ENCODE measurements around the gene C16orf92. TPM values are rescaled to one million over a fixed set of nuclear protein-coding genes. Genes with fewer than 3 reads are reported as not detected.

C16orf92 gene
- total and polyA plus RNA-seq, 2 of the 8 experiments (the other 6 are each of a cell fraction or from before 2014, with no cell fraction given): not detected

GRCh38 chr16:30060346-30060745, 37.3 kb downstream of the C16orf92 start:
- no peak overlapping the region for H2AK5ac ChIP-seq (ENCODE audit: low read depth, low read length)
- no peak overlapping the region for H3K4me2 ChIP-seq (ENCODE audit: insufficient read depth in 1 of 2, low read depth in 2 of 2, low read length in 2 of 2)
- H3K4me1 ChIP-seq (replicated peaks in 1 of 4; ENCODE audit: control insufficient read depth in 3 of 4, insufficient read depth in 4 of 4, low read length in 3 of 4): peaks cover 6 to 13% (median 10%) of the 10 kb centered on the region in 4 experiments
- no peak overlapping the region for H2AFZ ChIP-seq (ENCODE audit: low read length)
- no peak overlapping the region for H2BK12ac ChIP-seq (ENCODE audit: low read depth, low read length)
- no peaks in the 10 kb centered on the region for H3K79me2 ChIP-seq (ENCODE audit: control insufficient read depth in 1 of 2, insufficient read depth in 2 of 2, low read length in 2 of 2)
- no peak overlapping the region for H3K23ac ChIP-seq (ENCODE audit: insufficient read length)
- H2BK20ac ChIP-seq (ENCODE audit: low read length): no peak overlapping the region
- no peak overlapping the region for H3K4me3 ChIP-seq (ENCODE audit: extremely low read depth in 1 of 4, insufficient read depth in 2 of 4, low read depth in 3 of 4, low read length in 4 of 4)
- no peak overlapping the region for H3K14ac ChIP-seq (ENCODE audit: insufficient read length)
- 91% methylated on average over 4 of the region's 4 CpGs; no CpG with 5 or more reads in 1 of the 2 experiments for WGBS, 2 experiments (ENCODE audit: extremely low coverage in 1 of 2, insufficient coverage in 1 of 2, insufficient read length in 1 of 2, insufficient replicate concordance in 2 of 2, low coverage in 1 of 2, low lambda C conversion rate in 2 of 2, missing lambda C conversion rate in 1 of 2)
- no peaks in the 10 kb centered on the region for H3K9me3 ChIP-seq (ENCODE audit: insufficient read depth in 2 of 2, low read depth in 1 of 2, low read length in 1 of 2)
- H3K18ac ChIP-seq (ENCODE audit: extremely low read depth, low read length): no peak overlapping the region
- H4K20me1 ChIP-seq (replicated peaks in 1 of 2; ENCODE audit: control insufficient read depth in 1 of 2, insufficient read depth in 2 of 2, low read length in 2 of 2): no peaks in the 10 kb centered on the region
- H3K9ac ChIP-seq (replicated peaks in 1 of 4; ENCODE audit: extremely low read depth in 1 of 4, low read depth in 3 of 4, low read length in 3 of 4): no peak overlapping the region; a peak in 1 of 7 replicates
- H3K27me3 ChIP-seq (replicated peaks in 1 of 4; ENCODE audit: control insufficient read depth in 3 of 4, extremely low read depth in 1 of 4, insufficient read depth in 3 of 4, low read length in 3 of 4): no peaks in the 10 kb centered on the region
- DNase-seq (ENCODE audit: low read depth in 1 of 2, low spot score in 2 of 2): no peak
- H4K8ac ChIP-seq (ENCODE audit: extremely low read depth, insufficient read depth, low read length): no peak overlapping the region
- H3K36me3 ChIP-seq (ENCODE audit: control insufficient read depth in 2 of 4, insufficient read depth in 4 of 4, low read length in 3 of 4): no peaks in the 10 kb centered on the region
- H4K91ac ChIP-seq (replicated peaks; ENCODE audit: insufficient read length, low read length): no peak overlapping the region
- H4K5ac ChIP-seq (ENCODE audit: insufficient read length, low read depth, low read length): no peak overlapping the region
- H3K23me2 ChIP-seq (ENCODE audit: low read depth, low read length): peaks cover 15% of the 10 kb centered on the region
- H2BK120ac ChIP-seq (replicated peaks; ENCODE audit: low read depth, low read length): no peak overlapping the region
- H3K79me1 ChIP-seq (ENCODE audit: low read depth, low read length): no peaks in the 10 kb centered on the region
- ChIA-PET POLR2A (ENCODE audit: partially characterized antibody) (interaction anchor here (1.4 to 2.7 kb wide), 2 partner anchors 29 to 33 kb away, joined by 3 to 6 read pairs; partner anchors contain the start of gene TLCD3B), CTCF (ENCODE audit: partially characterized antibody) (interaction anchor here (4.6 kb wide), 1 partner anchor 28 kb away, joined by 16 read pairs; no protein-coding TSS in a partner anchor)
- no peak overlapping the region for H2BK5ac ChIP-seq (ENCODE audit: low read depth, low read length)
- H2BK15ac ChIP-seq (ENCODE audit: low read length): no peak overlapping the region
- no peak overlapping the region for H3K56ac ChIP-seq (replicated peaks; ENCODE audit: insufficient read length, low read depth, low read length)
- H3K27ac ChIP-seq (ENCODE audit: low read depth, low read length): no peak overlapping the region
- no peak for FAIRE-seq
- H3K4ac ChIP-seq (replicated peaks; ENCODE audit: insufficient read length, low read depth, low read length): no peak overlapping the region
- TF ChIP-seq TEAD4 (IDR thresholded peaks at IDR 0.05; ENCODE audit: low read depth, low read length) (no peak), NANOG (IDR thresholded peaks at IDR 0.05; ENCODE audit: insufficient read depth, low read depth, low read length, poor library complexity, severe bottlenecking) (no peak), SAP30 (IDR thresholded peaks at IDR 0.05; ENCODE audit: insufficient read depth, insufficient replicate concordance, low read length) (no peak), GABPA (IDR thresholded peaks at IDR 0.05; ENCODE audit: borderline replicate concordance, insufficient read depth, low read length) (no peak), KDM4A (IDR thresholded peaks at IDR 0.05; ENCODE audit: low read depth, low read length, severe bottlenecking) (no peak), NRF1 (IDR thresholded peaks at IDR 0.05; ENCODE audit: low read depth, low read length) (no peak), SP4 (IDR thresholded peaks at IDR 0.05; ENCODE audit: low read length) (no peak), SRF (IDR thresholded peaks at IDR 0.05; ENCODE audit: low read depth, low read length) (no peak)

All from H1 (cell line).